ENCODE results near the gene TAS2R60.
"Not testable (repeated sequence)": the region's sequence is repeated elsewhere in the genome, so short reads cannot be mapped to it uniquely, and the experiment has no call there.

The TAS2R60 gene, protein sequence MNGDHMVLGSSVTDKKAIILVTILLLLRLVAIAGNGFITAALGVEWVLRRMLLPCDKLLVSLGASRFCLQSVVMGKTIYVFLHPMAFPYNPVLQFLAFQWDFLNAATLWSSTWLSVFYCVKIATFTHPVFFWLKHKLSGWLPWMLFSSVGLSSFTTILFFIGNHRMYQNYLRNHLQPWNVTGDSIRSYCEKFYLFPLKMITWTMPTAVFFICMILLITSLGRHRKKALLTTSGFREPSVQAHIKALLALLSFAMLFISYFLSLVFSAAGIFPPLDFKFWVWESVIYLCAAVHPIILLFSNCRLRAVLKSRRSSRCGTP

DNA sequence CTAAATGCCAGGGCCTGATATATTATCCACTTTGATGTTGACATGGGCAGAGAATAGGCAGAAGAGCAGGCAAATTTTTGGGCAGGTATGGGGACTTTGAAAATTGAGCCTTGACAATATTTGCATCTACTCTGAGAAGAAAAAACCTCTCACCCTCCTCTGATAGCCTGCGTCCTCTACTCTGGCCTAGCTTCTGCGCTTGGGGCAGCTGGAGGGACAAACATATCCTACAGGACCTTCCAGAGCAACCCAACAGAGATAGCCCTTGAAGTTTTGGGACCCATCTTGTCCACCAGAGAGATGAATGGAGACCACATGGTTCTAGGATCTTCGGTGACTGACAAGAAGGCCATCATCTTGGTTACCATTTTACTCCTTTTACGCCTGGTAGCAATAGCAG lies at the start of gene TAS2R60:
TAS2R60 (plus strand) TSS at position 301 of the 400 bp plus-strand sequence; CDS start at position 301, 0 bp downstream.
- DNase-seq: no peak

DNA sequence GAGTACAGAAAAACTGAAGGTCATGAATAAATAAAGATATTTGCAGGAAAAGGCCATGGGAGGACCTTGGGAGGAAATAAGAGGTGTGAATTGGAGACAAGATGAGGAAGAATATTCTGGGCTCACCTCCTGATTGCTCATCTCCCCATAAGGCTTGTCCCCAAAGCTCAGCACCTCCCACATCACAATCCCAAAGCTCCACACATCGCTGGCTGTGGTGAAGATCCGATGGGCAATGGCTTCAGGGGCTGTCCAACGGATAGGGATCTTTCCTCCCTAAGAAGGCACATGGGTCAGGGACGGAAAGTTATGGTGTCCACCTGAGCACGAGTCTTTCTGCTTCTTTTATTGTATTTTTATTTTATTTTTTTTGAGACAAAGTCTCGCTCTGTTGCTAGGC lies 49.2 kb upstream of the TAS2R60 start:
- no peak for DNase-seq

GRCh38 chr7:143394777-143395176 lies 48.5 kb upstream of the TAS2R60 start:
- no peak for DNase-seq

GRCh38 chr7:143395187-143396149 lies 47.8 kb upstream of the TAS2R60 start:
- DNase-seq: no peak

DNA sequence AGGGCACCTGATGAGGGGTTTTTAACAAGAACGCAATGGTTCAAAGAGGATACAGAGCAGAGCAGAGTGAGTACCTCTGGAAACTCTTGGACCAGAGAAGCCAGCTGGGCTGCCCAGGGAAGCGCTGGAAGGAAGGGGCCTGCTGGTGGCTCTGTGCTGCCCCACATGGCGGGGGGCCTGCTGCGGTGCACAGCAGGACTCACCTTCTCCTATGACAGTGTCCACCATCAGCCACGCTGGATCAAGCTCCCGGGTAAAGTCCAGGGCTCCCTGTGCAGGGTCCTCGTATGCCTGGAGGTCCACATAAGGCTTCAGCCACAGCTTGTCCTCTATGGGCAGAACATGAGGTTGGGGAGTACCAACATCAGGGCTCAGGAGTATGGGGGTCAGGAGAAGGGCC lies 47.1 kb upstream of the TAS2R60 start:
- no peak for DNase-seq

DNA sequence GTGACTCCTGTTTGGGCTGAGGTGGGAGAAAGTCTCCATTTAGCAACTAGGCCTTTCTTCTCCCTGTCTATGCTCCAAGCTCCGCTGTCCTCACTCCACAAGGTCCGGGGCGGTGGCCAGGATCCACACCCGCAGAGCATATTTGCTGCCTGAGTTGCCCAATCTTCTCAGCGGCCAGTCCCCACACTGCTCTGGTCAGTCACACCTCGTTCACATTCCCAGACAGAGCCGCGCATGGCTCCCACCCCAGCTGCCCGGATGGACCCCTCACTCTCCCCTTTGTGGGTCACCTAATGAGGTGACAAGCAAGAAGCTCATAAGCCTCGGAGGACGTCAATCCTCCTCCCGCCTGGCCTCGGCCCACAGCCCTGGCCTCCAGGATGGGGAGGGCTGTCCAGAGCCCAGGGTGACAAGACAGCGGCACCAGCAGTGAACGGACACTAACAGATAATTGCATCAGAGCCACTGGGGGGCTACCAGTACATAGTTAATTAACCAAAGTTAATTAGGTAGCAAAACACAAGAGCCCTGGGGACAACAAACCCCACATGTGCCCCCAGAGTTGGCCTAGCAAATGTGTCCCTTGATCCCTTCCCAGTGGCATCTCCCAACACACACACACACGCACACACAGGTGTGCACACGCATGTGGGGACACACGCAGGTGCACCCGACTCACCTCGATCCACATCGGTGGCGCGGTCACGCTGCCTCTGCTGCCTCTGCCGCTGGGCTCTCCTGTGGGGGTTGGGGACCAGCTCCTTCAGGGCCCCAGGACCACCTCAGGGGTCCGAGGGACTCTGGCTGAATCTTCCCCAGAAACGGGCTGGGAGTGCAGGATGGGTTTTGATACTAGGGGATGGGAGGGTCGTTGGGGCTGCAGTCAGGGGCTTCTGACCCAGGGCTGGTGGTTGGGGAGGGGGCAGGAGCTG lies 46.4 kb upstream of the TAS2R60 start:
- DNase-seq: no peak

DNA sequence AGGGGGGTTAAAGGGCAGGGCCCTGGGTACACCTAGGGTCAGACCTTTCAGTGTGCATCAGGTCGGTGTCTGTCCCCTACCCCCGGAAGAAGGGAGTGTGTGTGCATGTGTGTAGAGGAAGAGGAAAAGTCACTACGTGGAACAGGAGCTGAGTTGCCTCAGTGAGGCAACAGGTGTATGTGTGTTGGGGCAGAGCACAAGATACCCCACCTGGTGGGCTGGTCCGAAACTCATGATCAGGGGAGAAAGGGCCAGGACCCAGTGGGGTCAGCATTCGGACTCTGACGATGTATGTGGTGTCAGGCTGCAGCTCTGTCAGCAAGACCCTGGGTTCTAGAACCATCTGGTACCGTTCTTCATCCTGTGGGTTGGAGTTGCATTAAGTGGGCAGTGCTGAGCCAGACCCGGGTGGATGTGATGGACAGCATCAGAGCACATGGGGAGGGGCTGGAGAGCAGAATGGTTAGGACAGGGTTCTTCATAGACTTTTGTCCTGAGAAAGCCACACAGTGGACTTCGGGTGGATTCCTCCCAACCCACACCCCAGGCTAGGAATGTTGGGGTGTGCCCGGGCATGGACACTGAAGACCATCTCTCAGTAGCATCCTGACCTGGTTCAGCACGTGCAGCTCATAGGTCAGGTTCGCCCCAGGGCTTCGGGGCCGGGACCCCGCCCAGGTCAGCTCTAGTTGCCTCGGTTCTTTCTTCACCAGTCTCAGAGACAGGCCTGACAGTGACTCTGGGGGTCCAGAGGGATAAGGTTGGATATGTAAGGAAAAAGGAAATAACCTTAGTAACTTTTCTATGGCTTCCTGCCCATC lies 45.3 kb upstream of the TAS2R60 start:
- no peak for DNase-seq

- no peak for DNase-seq
Observed at GRCh38 chr7:143398616-143399015, 44.6 kb upstream of the TAS2R60 start.

GRCh38 chr7:143399151-143399550 lies 44.1 kb upstream of the TAS2R60 start:
- no peak for DNase-seq

DNA sequence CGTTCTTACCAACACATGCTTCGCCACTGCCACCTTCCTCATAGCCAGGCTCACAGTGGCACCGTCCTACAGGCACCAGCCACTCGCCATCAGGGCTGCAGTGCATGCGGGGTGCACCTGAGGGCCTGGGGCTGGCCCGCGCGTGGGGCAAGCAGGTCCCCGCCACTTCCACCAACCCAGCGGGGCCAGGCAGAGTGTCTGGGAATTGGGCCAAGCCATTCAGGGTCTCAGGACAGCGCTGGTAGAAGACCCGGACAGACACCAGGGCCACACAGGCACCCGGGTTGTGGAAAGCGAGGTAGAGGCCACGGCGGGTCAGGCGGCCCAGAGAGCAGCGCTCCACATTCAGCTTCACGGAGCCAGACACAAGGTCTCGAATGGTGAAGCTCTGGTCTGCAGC lies 43.6 kb upstream of the TAS2R60 start:
- no peak for DNase-seq

DNA sequence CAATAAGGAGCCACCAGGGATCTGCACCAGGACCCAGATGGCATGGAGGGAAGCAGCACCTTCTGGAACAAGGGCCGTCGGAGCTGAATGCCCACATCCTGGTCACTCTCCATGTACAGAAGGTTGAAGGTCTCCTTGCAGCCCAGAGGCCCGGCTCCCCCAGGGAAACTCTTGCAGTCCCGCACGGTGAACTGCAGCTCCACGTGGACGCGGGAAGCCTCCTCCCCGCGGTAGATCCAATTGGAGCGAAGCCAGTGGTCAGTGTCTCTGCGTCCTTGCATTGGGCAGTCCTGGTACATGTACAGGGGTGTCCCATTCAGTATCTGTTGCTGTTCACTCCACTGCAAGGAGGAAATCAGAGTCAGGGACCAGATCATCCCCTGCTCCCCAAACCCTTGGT lies 42.0 kb upstream of the TAS2R60 start:
- DNase-seq: no peak

DNA sequence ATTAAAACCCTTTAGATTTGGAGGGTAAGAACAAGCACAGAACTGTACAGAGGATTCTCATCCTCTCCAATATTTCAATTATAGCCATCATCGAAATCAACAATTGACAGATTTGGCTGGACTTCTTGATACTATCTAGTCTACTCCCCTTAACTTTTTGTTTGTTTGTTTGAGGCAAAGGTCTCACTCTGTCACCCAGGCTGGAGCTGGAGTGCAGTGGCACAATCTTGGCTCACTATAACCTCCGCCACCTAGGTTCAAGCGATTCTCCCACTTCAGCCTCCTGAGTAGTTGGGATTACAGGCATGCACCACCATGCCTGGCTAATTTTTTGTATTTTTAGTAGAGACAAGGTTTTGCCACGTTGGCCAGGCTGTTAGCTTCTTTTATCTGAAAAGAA lies 41.0 kb upstream of the TAS2R60 start:
- DNase-seq: not testable (repeated sequence)

DNA sequence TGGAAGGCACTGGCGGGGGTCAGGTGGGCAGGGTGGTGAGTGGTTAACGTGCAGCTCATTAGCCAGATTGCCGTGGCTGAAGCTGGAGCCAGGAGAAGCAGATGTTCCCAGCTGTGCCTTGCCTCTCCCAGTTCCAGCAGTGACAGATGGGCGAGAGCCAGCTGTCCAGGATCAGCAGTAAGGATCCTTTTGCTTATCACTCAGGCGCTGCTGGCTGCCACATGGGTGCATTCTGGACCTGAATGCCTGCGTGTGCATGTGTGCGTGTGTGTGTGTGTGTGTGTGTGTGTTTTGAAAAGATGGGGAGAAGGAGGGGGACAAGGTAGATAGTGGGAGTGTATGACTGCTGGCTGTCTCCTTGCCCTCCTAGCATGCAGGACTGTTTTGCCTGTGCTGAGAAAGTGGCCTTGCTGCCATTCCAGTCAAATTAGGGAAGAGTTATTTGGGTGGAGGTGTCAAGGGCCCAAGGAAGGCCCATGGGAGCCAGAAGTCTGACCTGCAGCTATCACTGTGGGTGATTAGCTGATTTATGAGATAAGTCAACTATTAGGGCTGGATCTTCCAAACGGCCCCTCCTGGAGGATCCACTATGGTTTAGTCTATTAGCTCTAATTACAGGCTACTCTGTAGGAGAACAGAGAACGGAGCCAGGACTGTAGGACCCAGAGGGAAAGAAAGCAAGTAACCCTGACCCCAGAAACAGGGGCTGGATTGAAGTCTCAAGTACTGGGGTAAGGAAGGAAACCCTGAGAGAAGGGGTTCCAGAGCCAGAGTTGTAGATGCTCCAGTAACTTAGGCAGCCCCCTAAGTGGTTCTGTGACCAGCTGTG lies 37.9 kb upstream of the TAS2R60 start:
- DNase-seq: no peak

DNA sequence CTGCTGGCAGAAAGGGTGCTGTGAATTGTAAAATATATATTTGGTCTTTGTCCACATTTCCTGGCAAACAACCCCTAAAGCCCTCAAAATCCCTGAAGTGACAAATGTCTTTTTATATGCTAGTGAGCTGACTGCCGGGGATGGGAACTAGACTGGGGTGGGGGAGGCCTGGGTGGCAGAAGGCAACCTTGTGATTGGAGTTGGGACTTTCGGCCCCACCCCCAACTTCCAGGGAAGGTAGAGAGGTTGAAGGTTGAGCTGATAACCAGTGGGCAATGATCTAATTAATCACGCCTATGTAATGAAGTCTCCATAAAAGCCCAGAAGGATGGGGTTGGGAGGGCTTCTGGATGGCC lies 37.3 kb upstream of the TAS2R60 start:
- DNase-seq: no peak

GRCh38 chr7:143407287-143408251 lies 35.7 kb upstream of the TAS2R60 start:
- DNase-seq: peak; percentile 37

GRCh38 chr7:143408252-143408685 lies 35.0 kb upstream of the TAS2R60 start:
- no peak for DNase-seq

DNA sequence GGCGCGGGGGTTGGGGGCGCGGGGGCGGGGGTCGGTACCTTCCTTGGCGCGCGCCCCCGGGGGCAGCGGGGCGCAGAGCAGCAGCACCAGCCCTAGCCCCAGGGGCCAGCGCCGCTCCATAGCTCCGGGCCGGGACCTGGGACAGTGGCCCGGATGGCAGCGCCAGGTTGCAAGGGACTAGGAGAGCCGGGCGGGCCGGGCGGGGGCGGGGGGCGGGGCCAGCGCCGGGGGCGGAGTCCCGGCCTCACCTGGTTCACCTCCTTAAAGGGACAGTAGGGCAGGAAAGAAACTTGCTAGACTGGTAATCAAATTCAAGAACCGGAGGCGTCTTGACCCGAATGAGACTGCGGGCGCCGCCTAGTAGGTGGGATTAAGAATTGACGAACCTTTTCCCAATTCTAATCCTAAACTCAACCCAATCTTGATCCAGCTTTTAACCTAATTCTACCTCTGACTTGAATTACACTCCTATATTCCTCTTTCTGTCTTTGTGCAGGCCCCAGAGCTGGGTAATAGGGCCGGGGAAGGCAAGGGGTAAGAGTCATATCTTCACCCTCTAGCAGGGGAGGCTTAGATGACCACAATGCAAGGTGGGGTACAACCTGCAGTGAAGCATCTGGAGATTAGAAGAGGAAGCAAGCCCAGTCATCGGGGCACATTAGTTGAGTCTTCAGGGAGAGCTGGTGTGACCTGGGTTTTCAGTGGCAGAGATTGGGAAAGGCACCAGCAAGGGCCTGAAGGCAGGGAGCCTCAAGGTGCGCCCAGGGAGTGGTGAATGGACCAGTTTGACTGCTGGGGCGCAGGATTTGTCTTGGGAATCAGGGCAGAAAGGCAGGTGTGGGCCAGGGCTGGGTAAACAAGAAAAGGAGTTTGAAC lies 34.3 kb upstream of the TAS2R60 start, which contains the start of gene EPHA1:
EPHA1 (minus strand) TSS at position 171 of the 876 bp plus-strand sequence; CDS start at position 120, 51 bp downstream.
- DNase-seq: peak; percentile 51

DNA sequence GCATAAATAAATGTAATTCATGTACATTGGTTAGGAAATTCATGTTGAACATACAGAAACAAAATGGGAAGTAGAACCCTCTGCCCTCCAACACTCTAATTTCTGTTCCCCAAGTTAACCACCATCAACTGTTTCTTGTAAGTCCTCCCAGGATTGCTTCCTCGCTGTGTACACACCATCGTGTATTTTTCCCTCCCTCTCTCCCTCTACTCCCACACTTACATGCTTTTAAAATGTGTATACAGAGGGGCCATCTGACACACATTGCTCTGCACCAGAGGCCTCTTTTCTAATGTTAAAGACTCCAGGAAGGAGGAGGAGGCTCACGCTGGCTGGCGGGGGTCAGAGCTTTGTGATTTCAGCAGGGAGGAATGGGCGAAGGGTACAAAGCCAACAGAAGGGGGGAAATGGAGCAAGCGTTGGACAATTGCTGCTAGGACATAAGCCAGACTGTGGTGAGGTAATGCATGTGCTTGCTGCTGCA lies 32.7 kb upstream of the TAS2R60 start:
- no peak for DNase-seq

All from activated CD4-positive, alpha-beta T cell treated with anti-CD3 and anti-CD28 coated beads for 48 hours (primary cell).